Testis (tissue), 3 donors: ENCODE results near the gene MAMDC2. TPM values are rescaled to one million over a fixed set of nuclear protein-coding genes. Genes with fewer than 3 reads are reported as not detected.

ENCODE experiments used
- DNase-seq: peaks from one replicate; pipeline ENCODE4 v3.0.0-alpha.2; 2019
- H3K27ac ChIP-seq, 2 donors: fragments of 200-600 bp; sonication (generic); one replicate each; pipeline ENCODE4 v1.5.1; 2019
- H3K27me3 ChIP-seq: fragments of 200-600 bp; sonication (generic); one replicate; pipeline ENCODE4 v1.5.1; 2019
- H3K36me3 ChIP-seq: fragments of 200-600 bp; sonication (generic); one replicate; pipeline ENCODE4 v1.5.1; 2017; ENCODE audit warnings: low read depth; ENCODE audit errors: missing control alignments
- H3K4me1 ChIP-seq: fragments of 200-600 bp; sonication (generic); one replicate; pipeline ENCODE4 v1.5.1; 2019
- H3K4me3 ChIP-seq, 2 donors: fragments of 200-600 bp; sonication (generic); one replicate each; pipeline ENCODE4 v1.5.1; 2017 to 2019
- H3K9me3 ChIP-seq: fragments of 200-600 bp; sonication (generic); one replicate; pipeline ENCODE4 v1.5.1; 2017
- POLR2A ChIP-seq: fragments of 450-650 bp; IDR thresholded peaks from one replicate; pipeline ENCODE4 v1.6.1; 2017; ENCODE audit warnings: antibody characterized with exemption, mild to moderate bottlenecking, moderate library complexity
- WGBS, 2 donors: methylation state at CpG; one replicate each; pipeline ENCODE4 v1.1.5; 2018; 5-methylcytosine and 5-hydroxymethylcytosine counted together
- intact Hi-C: fragments of 100-400 bp; cut with DNase I; formaldehyde crosslinking; loops from one replicate; pipeline ENCODE4 v1.15.1; 2023; ENCODE audit warnings: low total_unique reads
- polyA plus RNA-seq: library from polyadenylated mRNA; stranded (reverse); fragments of 350-450 nt; fragmentation: Illumina TruSeq; extraction: RNeasy Lipid Tissue Mini Kit (QIAGEN cat#74804); gene quantifications from one replicate; pipeline ENCODE4 v1.2.3, GENCODE V29; 2014; ENCODE audit warnings: low read depth, low replicate concordance; ENCODE audit not compliant: insufficient read depth
- total RNA-seq, 2 donors: library from RNA; depleted of rRNA; stranded (reverse); fragments of >200 nt; gene quantifications; one replicate each; pipeline ENCODE4 v1.2.3, GENCODE V29; 2016
- TF ChIP-seq, protein P1 (sequence below), 3 experiments: fragments of 450-650 bp in 2 of 3; fragments of 200-600 bp in 1 of 3; sonication (generic) in 1 of 3; IDR thresholded peaks; one replicate each; pipeline ENCODE4 v1.5.1; 2016 to 2019; ENCODE audit warnings: antibody characterized with exemption in 3 of 3, mild to moderate bottlenecking in 2 of 3, moderate library complexity in 1 of 3

Gene MAMDC2
- total and polyA plus RNA-seq, 3 donors from 2014 or later, result 13.7 to 28.3 (median 15.1) TPM

DNA sequence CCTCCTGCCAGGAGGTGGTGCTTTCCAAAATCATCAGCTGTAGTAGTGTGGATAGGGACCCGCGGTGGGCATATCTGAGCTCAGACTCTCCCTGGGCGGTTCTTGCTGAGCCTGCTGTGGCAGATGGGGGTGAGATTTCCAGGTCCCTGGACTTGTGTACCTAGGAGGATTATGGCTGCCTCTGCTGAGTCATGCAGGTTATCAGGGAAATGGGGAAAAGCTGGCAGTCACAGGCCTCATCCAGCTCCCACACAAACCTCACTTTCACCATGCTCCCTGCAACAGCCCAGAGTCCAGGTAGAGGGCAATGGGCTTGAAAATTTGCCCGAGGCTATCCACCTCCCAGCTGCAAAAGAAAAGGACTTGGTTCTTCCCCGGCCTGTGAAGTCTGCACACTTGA, 23.4 kb upstream of the MAMDC2 start:
- DNase-seq, result no peak
- Histone ChIP-seq H3K4me1 (no peaks in the 10 kb centered on the region), H3K36me3 (no peaks in the 10 kb centered on the region), H3K27me3 (no peaks in the 10 kb centered on the region), H3K27ac (no peak overlapping the region), H3K9me3 (no peaks in the 10 kb centered on the region), H3K4me3 (no peak overlapping the region)
- intact Hi-C loops, result no loop called here
- no peak for TF ChIP-seq POLR2A
- TF ChIP-seq, protein P1, sequence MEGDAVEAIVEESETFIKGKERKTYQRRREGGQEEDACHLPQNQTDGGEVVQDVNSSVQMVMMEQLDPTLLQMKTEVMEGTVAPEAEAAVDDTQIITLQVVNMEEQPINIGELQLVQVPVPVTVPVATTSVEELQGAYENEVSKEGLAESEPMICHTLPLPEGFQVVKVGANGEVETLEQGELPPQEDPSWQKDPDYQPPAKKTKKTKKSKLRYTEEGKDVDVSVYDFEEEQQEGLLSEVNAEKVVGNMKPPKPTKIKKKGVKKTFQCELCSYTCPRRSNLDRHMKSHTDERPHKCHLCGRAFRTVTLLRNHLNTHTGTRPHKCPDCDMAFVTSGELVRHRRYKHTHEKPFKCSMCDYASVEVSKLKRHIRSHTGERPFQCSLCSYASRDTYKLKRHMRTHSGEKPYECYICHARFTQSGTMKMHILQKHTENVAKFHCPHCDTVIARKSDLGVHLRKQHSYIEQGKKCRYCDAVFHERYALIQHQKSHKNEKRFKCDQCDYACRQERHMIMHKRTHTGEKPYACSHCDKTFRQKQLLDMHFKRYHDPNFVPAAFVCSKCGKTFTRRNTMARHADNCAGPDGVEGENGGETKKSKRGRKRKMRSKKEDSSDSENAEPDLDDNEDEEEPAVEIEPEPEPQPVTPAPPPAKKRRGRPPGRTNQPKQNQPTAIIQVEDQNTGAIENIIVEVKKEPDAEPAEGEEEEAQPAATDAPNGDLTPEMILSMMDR (IDR thresholded peaks at IDR 0.05), result no peak
- 71 to 83% methylated on average over 4 to 5 of the region's 5 CpGs for WGBS, 2 donors

DNA sequence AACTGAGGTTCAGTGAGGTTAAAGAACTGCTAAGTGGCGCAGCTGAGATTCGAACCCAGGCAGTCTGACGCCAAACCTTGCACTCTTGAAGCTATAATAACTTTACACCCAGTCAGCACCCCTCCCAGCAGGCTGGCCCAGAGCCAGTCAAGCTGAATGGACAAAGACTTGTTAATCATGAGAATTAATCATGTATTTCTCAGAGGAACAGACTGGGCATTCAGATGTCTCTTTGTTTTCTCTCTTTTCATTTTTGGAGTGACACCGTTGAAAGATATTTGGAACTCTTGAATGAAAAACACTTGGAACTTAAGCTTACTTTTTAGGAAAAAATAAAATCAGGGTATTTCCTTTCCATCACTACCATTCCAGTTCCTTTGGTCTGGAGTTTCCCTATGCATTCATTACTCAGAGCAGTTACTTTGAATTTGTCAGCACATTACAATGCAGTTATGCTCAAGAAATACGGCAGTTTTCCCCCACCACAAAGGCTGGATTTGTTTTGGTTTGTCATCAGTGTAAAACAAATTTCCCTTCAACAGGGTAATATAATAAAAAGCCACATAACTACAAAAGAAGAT, 22.6 kb upstream of the MAMDC2 start:
- 74 to 86% methylated on average over 5 of the region's 5 CpGs for WGBS, 2 donors
- TF ChIP-seq, protein P1 (IDR thresholded peaks at IDR 0.05), result no peak
- no peak for TF ChIP-seq POLR2A
- intact Hi-C loops, result no loop called here
- no peaks in the 10 kb centered on the region for H3K27me3 ChIP-seq
- no peak overlapping the region for H3K27ac ChIP-seq
- peak; percentile 50 for DNase-seq
- no peaks in the 10 kb centered on the region for H3K9me3 ChIP-seq
- H3K36me3 ChIP-seq, result no peaks in the 10 kb centered on the region
- no peaks in the 10 kb centered on the region for H3K4me1 ChIP-seq
- H3K4me3 ChIP-seq, result no peak overlapping the region

DNA sequence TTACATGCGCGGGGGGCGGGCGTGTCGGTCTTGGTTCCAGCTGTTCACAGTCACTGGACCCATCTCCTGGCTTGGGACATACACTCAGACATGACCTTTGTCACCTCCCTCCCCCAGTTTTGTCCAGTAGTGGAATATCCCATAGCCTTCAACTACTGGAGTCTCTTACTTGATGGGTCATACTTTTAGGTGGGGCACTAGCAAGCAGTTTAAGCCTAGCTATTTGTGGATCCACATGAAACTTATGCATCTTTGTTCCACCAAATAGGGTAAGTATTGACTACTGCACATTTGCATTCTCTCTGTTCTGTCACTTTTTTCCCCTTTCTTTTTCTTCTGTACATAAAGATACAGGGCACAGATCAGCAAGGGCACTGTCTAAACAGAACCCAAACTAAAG, 15.4 kb upstream of the MAMDC2 start:
- no peak for DNase-seq
- intact Hi-C loops, result no loop called here
- Histone ChIP-seq H3K9me3 (no peaks in the 10 kb centered on the region), H3K27ac (no peak overlapping the region), H3K4me3 (no peak overlapping the region), H3K4me1 (no peaks in the 10 kb centered on the region), H3K27me3 (no peaks in the 10 kb centered on the region), H3K36me3 (no peaks in the 10 kb centered on the region)
- 80% methylated on average over 5 of the region's 5 CpGs for WGBS, 2 donors
- TF ChIP-seq, protein P1 (IDR thresholded peaks at IDR 0.05), result no peak
- TF ChIP-seq POLR2A, result no peak

DNA sequence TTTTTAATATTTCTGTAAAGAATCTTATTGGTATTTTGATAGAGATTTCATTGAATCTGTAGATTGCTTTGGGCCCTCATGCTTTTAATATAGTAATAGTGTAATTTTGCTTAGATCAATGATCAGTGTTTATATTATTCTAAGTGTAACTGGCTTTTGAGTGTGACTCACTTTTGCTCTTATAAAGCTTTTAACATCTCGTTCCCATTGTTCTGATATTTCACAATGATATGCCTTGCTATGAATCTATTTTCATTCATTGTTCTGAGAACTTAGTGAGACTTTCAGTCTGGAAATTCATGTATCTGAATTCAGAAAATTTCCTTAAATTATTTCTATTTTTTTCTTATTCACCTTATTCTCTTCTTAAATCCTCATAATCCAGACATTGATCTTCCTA, 13.5 kb upstream of the MAMDC2 start:
- Histone ChIP-seq H3K4me3 (no peak overlapping the region), H3K9me3 (no peaks in the 10 kb centered on the region), H3K36me3 (no peaks in the 10 kb centered on the region), H3K27me3 (no peaks in the 10 kb centered on the region), H3K4me1 (no peaks in the 10 kb centered on the region), H3K27ac (no peak overlapping the region)
- TF ChIP-seq, protein P1 (IDR thresholded peaks at IDR 0.05), result no peak
- no peak for TF ChIP-seq POLR2A
- DNase-seq, result no peak
- WGBS, 2 donors, result 79 to 81% methylated on average over 1 of the region's 1 CpG
- intact Hi-C loops, result no loop called here

DNA sequence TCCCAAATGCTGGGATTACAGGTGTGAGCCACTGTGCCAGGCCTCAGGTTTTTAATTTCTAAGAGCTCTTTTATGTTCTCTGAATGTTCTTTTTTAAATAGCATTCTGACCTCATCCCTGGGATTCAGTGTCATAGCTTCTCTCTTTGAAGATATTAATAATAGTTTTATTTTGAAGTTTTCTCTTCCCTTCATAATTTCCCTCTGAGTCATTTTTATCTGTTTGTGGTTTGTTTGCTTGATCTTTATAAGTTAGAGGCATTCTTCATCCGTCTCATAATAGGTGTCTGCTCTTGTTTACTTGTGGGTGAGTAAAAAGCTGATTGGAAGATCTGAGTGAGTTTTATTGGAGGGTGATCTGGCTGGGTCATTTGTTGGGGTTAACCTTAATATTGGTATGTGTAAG, 12.5 kb upstream of the MAMDC2 start:
- no peak for TF ChIP-seq POLR2A
- TF ChIP-seq, protein P1 (IDR thresholded peaks at IDR 0.05), result no peak
- H3K36me3 ChIP-seq, result no peaks in the 10 kb centered on the region
- no peaks in the 10 kb centered on the region for H3K4me1 ChIP-seq
- no peaks in the 10 kb centered on the region for H3K9me3 ChIP-seq
- H3K4me3 ChIP-seq, result no peak overlapping the region
- H3K27ac ChIP-seq, result no peak overlapping the region
- intact Hi-C loops, result no loop called here
- H3K27me3 ChIP-seq, result no peaks in the 10 kb centered on the region
- WGBS, 2 donors, result 50 to 74% methylated on average over 1 of the region's 1 CpG
- DNase-seq, result no peak
